Panc1 (cell line): Measurements from ENCODE around the gene SH3GLB2. TPM values are rescaled to one million over a fixed set of nuclear protein-coding genes. Genes with fewer than 3 reads are reported as not detected.

Experiments used
- ATAC-seq: fragments of 200-7000 bp; cut with Tn5 transposase; 2 replicates; pipeline ENCODE4 v1.9.1; 2020; ENCODE audit warnings: mild to moderate bottlenecking, moderate library complexity
- BruUV-seq: library from RNA; stranded (reverse); fragments of 400-500 nt; replicated peaks from 2 replicates; lab custom pipeline; 2021; lab: Mats Ljungman, UMichigan
- CTCF ChIA-PET: fragments of 300-600 bp; sonication (Branson Sonifier 250); formaldehyde crosslinking; loops from one replicate; lab custom pipeline; 2022; ENCODE audit warnings: antibody characterized with exemption; lab: Charles Lee
- POLR2A ChIA-PET: fragments of 300-600 bp; sonication (Branson Sonifier 250); formaldehyde crosslinking; loops from one replicate; lab custom pipeline; 2022; ENCODE audit warnings: antibody characterized with exemption; lab: Charles Lee
- DNase-seq: peaks from one replicate; pipeline ENCODE4 v3.0.0-alpha.2; 2010; ENCODE audit warnings: low read depth, low spot score
- H3K27ac ChIP-seq: 2 replicates; pipeline ENCODE4 v1.5.1; 2011; ENCODE audit warnings: mild to moderate bottlenecking, low read length, inconsistent platforms
- H3K27me3 ChIP-seq: fragments of 200-500 bp; sonication (Bioruptor generic); 2 replicates; pipeline ENCODE4 v1.6.0; 2014; ENCODE audit warnings: low read length, inconsistent platforms; ENCODE audit not compliant: control insufficient read depth, insufficient read depth
- H3K36me3 ChIP-seq: fragments of 200-500 bp; sonication (Bioruptor generic); 2 replicates; pipeline ENCODE4 v1.5.1; 2014; ENCODE audit warnings: inconsistent platforms, mild to moderate bottlenecking, low read length, moderate library complexity; ENCODE audit not compliant: control insufficient read depth, insufficient read depth
- H3K4me1 ChIP-seq: 2 replicates; pipeline ENCODE4 v1.5.1; 2011; ENCODE audit warnings: inconsistent platforms, mild to moderate bottlenecking, low read length, moderate library complexity; ENCODE audit not compliant: control insufficient read depth, insufficient read depth
- H3K4me3 ChIP-seq, 2 experiments: 2 replicates each; pipeline ENCODE4 v1.5.1; 2011 to 2012; ENCODE audit warnings: low read depth in 2 of 2, low read length in 2 of 2, mild to moderate bottlenecking in 2 of 2, inconsistent platforms in 1 of 2, moderate library complexity in 1 of 2
- H3K9me3 ChIP-seq: fragments of 200-500 bp; sonication (Bioruptor generic); 2 replicates; pipeline ENCODE4 v1.5.1; 2014; ENCODE audit warnings: low read depth, mild to moderate bottlenecking, inconsistent platforms, low read length, moderate library complexity; ENCODE audit not compliant: control insufficient read depth, insufficient read depth
- POLR2AphosphoS5 ChIP-seq: IDR thresholded peaks from 2 replicates; pipeline ENCODE4 v1.6.1; 2012; ENCODE audit warnings: mild to moderate bottlenecking, low read depth, low read length, moderate library complexity
- SIN3A ChIP-seq: IDR thresholded peaks from 2 replicates; pipeline ENCODE4 v1.6.1; 2012; ENCODE audit warnings: low read depth, mild to moderate bottlenecking, low read length, moderate library complexity, borderline replicate concordance; ENCODE audit not compliant: insufficient read depth
- TCF7L2 ChIP-seq: IDR thresholded peaks from 2 replicates; pipeline ENCODE4 v1.6.1; 2011; ENCODE audit warnings: mild to moderate bottlenecking, low read depth, low read length, inconsistent platforms
- in situ Hi-C: cut with HindIII; loops from 2 replicates; pipeline ENCODE4 v1.10.0; 2016; ENCODE audit warnings: low sequenced_read_pairs, low pct_unique_long_range_greater_than_20kb
- intact Hi-C: fragments of 100-400 bp; cut with micrococcal nuclease; formaldehyde crosslinking; loops from one replicate; pipeline ENCODE4 v1.10.0; 2022; ENCODE audit not compliant: unreplicated experiment
- total RNA-seq: library from RNA; stranded (reverse); gene quantifications from one replicate; pipeline ENCODE4 v1.2.1, GENCODE V29; 2021; ENCODE audit not compliant: unreplicated experiment
- TF ChIP-seq, protein P1 (sequence below): fragments of 450-650 bp; IDR thresholded peaks from 2 replicates; pipeline ENCODE4 v1.5.1; 2017; ENCODE audit warnings: mild to moderate bottlenecking
- TF ChIP-seq, protein P2 (sequence below), 2 experiments: IDR thresholded peaks; 2 replicates each; pipeline ENCODE4 v1.6.1; 2011 to 2012; ENCODE audit warnings: low read depth in 2 of 2, control low read depth in 1 of 2, low read length in 1 of 2, mild to moderate bottlenecking in 1 of 2, moderate library complexity in 1 of 2; ENCODE audit not compliant: insufficient read depth in 1 of 2

The SH3GLB2 gene
- total RNA-seq, 1 experiment from 2014 or later, result 68.3 TPM

GRCh38 chr9:129011761-129012181 is 16.4 kb downstream of the SH3GLB2 start:
- no peaks in the 10 kb centered on the region for H3K9me3 ChIP-seq
- CTCF ChIA-PET, result no interaction called here
- intact Hi-C loops, result no loop called here
- H3K4me3 ChIP-seq, result no peak overlapping the region
- BruUV-seq, result no TSS peak
- POLR2A ChIA-PET, result interaction anchor here (0.5 kb wide), 1 partner anchor 12 kb away, joined by 3 read pairs; no protein-coding TSS in a partner anchor
- H3K4me1 ChIP-seq, result peaks cover 8% of the 10 kb centered on the region; the same call in 1 of the 2 replicates
- DNase-seq (no peak), ATAC-seq (no peak)
- H3K27me3 ChIP-seq, result no peaks in the 10 kb centered on the region
- TF ChIP-seq POLR2AphosphoS5, result no peak
- TF ChIP-seq, protein P1, sequence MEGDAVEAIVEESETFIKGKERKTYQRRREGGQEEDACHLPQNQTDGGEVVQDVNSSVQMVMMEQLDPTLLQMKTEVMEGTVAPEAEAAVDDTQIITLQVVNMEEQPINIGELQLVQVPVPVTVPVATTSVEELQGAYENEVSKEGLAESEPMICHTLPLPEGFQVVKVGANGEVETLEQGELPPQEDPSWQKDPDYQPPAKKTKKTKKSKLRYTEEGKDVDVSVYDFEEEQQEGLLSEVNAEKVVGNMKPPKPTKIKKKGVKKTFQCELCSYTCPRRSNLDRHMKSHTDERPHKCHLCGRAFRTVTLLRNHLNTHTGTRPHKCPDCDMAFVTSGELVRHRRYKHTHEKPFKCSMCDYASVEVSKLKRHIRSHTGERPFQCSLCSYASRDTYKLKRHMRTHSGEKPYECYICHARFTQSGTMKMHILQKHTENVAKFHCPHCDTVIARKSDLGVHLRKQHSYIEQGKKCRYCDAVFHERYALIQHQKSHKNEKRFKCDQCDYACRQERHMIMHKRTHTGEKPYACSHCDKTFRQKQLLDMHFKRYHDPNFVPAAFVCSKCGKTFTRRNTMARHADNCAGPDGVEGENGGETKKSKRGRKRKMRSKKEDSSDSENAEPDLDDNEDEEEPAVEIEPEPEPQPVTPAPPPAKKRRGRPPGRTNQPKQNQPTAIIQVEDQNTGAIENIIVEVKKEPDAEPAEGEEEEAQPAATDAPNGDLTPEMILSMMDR, result no peak
- no peak for TF ChIP-seq SIN3A
- TF ChIP-seq TCF7L2, result no peak
- TF ChIP-seq, protein P2, sequence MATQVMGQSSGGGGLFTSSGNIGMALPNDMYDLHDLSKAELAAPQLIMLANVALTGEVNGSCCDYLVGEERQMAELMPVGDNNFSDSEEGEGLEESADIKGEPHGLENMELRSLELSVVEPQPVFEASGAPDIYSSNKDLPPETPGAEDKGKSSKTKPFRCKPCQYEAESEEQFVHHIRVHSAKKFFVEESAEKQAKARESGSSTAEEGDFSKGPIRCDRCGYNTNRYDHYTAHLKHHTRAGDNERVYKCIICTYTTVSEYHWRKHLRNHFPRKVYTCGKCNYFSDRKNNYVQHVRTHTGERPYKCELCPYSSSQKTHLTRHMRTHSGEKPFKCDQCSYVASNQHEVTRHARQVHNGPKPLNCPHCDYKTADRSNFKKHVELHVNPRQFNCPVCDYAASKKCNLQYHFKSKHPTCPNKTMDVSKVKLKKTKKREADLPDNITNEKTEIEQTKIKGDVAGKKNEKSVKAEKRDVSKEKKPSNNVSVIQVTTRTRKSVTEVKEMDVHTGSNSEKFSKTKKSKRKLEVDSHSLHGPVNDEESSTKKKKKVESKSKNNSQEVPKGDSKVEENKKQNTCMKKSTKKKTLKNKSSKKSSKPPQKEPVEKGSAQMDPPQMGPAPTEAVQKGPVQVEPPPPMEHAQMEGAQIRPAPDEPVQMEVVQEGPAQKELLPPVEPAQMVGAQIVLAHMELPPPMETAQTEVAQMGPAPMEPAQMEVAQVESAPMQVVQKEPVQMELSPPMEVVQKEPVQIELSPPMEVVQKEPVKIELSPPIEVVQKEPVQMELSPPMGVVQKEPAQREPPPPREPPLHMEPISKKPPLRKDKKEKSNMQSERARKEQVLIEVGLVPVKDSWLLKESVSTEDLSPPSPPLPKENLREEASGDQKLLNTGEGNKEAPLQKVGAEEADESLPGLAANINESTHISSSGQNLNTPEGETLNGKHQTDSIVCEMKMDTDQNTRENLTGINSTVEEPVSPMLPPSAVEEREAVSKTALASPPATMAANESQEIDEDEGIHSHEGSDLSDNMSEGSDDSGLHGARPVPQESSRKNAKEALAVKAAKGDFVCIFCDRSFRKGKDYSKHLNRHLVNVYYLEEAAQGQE (IDR thresholded peaks at IDR 0.05; ENCODE audit: insufficient read depth in 1 of 2, low read depth in 2 of 2, low read length in 1 of 2), result no peak
- in situ Hi-C loops, result no loop called here
- H3K27ac ChIP-seq, result no peak overlapping the region
- no peaks in the 10 kb centered on the region for H3K36me3 ChIP-seq

- BruUV-seq, result no TSS peak
- intact Hi-C loops, result no loop called here
- CTCF ChIA-PET, result no interaction called here
Measured at GRCh38 chr9:129011170-129011569, 17.0 kb downstream of the SH3GLB2 start.

More at GRCh38 chr9:129011170-129011569, 17.0 kb downstream of the SH3GLB2 start:
- Histone ChIP-seq H3K27me3 (no peaks in the 10 kb centered on the region), H3K36me3 (no peaks in the 10 kb centered on the region), H3K4me3 (no peak overlapping the region), H3K4me1 (peaks cover 8% of the 10 kb centered on the region; the same call in 1 of the 2 replicates), H3K9me3 (no peaks in the 10 kb centered on the region), H3K27ac (no peak overlapping the region)
- TF ChIP-seq, protein P2 (IDR thresholded peaks at IDR 0.05; ENCODE audit: insufficient read depth in 1 of 2, low read depth in 2 of 2, low read length in 1 of 2), result no peak
- TF ChIP-seq, protein P1, result no peak
- TF ChIP-seq TCF7L2, result no peak
- no peak for TF ChIP-seq SIN3A
- TF ChIP-seq POLR2AphosphoS5, result no peak
- in situ Hi-C loops, result no loop called here
- no peak for ATAC-seq
- no peak for DNase-seq
- POLR2A ChIA-PET, result interaction anchor here (0.5 kb wide), 1 partner anchor 13 kb away, joined by 3 read pairs; no protein-coding TSS in a partner anchor
